Activated CD4-positive, alpha-beta T cell treated with anti-CD3 and anti-CD28 coated beads for 36 hours (primary cell): ENCODE measurements around the gene SH2D3A. TPM values are rescaled to one million over a fixed set of nuclear protein-coding genes. Genes with fewer than 3 reads are reported as not detected.
"Not testable (repeated sequence)": the region's sequence is repeated elsewhere in the genome, so short reads cannot be mapped to it uniquely, and the experiment has no call there.

Experiments
- ATAC-seq: fragments of 200-7000 bp; cut with Tn5 transposase; one replicate; pipeline ENCODE4 v1.10.0; 2021; ENCODE audit warnings: mild to moderate bottlenecking, moderate library complexity
- CTCF ChIA-PET: fragments of 350-600 bp; sonication (Branson Sonifier 250); formaldehyde crosslinking; loops from one replicate; lab custom pipeline; 2021; ENCODE audit warnings: antibody characterized with exemption; lab: Charles Lee
- POLR2A ChIA-PET: fragments of 350-600 bp; sonication (Branson Sonifier 250); formaldehyde crosslinking; loops from one replicate; lab custom pipeline; 2021; ENCODE audit warnings: antibody characterized with exemption, inconsistent platforms; lab: Charles Lee
- DNase-seq: peaks from one replicate; pipeline ENCODE4 v3.0.0-alpha.2; 2020
- H3K27ac Mint-ChIP-seq: one replicate; pipeline ENCODE4 v1.8.0; 2021; ENCODE audit warnings: mixed read lengths
- H3K27me3 Mint-ChIP-seq: one replicate; pipeline ENCODE4 v1.8.0; 2021; ENCODE audit warnings: mixed read lengths
- H3K36me3 Mint-ChIP-seq: one replicate; pipeline ENCODE4 v1.8.0; 2021; ENCODE audit warnings: low read depth, mixed read lengths
- H3K4me1 Mint-ChIP-seq: one replicate; pipeline ENCODE4 v1.8.0; 2021; ENCODE audit warnings: mixed read lengths
- H3K4me3 Mint-ChIP-seq: one replicate; pipeline ENCODE4 v1.8.0; 2021; ENCODE audit warnings: mild to moderate bottlenecking, moderate library complexity, mixed read lengths
- H3K9me3 Mint-ChIP-seq: one replicate; pipeline ENCODE4 v1.8.0; 2021; ENCODE audit warnings: low read depth, mixed read lengths
- intact Hi-C, 2 experiments: fragments of 100-400 bp; cut with DNase I in 1 of 2; cut with micrococcal nuclease in 1 of 2; formaldehyde crosslinking; loops; one replicate each; pipeline versions ENCODE4 v1.14.2 to v1.15.1; 2022 to 2024; cut with DNase I, micrococcal nuclease
- total RNA-seq, 2 experiments: library from RNA; stranded (reverse); gene quantifications; one replicate each; pipeline ENCODE4 v1.2.3, GENCODE V29; 2021

SH2D3A gene
- total RNA-seq, 2 experiments from 2014 or later, result 20.7 to 23.2 TPM

- H3K27ac Mint-ChIP-seq, result peak overlapping the region; percentile 88
Observed at GRCh38 chr19:6802336-6803035, 35.3 kb upstream of the SH2D3A start.

DNA sequence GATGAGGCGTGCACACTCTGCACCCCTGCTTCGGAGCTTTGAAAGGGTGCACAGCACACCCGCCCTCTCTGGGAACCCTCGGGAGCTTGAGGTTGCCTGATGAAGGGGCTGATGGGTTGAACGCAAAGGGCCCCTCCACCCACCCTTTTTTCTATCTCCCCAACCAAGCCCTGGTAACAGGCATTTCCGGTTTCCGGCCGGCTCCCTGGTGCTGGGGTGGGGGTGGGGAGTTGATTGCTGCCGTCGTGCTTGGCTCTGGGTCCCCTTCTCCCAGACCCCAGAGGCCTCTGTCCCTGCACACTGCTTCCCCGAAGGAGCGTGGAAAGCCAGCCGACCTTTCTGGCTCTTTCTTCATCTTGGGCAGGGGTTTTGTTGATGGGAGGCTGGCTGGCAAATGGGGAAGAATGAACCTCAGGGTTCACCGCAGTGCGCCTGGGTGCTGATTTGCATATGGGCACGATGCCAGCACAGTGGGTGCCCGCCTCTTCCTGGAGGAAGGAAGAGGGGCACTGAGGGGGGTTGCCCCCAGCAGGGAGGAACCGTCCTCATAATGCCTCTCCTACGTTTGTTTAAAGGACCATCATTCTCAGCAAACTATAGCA lies 34.4 kb upstream of the SH2D3A start:
- Mint-ChIP-seq H3K36me3 (peaks cover 29% of the 10 kb centered on the region), H3K4me1 (peaks cover 72% of the 10 kb centered on the region), H3K4me3 (peak overlapping the region; percentile 82), H3K9me3 (no peaks in the 10 kb centered on the region), H3K27me3 (no peaks in the 10 kb centered on the region), H3K27ac (peak overlapping the region; percentile 98)
- DNase-seq (peak; percentile 90), ATAC-seq (peak; percentile 75)
- intact Hi-C loops, result loop anchor here (1.0 to 2.0 kb wide), 11 partner anchors 13 to 428 kb away; partner anchors contain the start of genes GPR108 (in 2 of the 2), SH2D3A (in 2 of the 2) and VAV1 (in 1 of the 2)
- POLR2A ChIA-PET, result interaction anchor here (0.6 to 2.0 kb wide), 5 partner anchors 11 to 42 kb away, joined by 3 to 18 read pairs (median 3); partner anchors contain the start of gene VAV1
- CTCF ChIA-PET, result interaction anchor here (0.6 to 2.1 kb wide), 7 partner anchors 10 to 285 kb away, joined by 3 to 11 read pairs (median 4); partner anchors contain the start of gene VAV1

More at GRCh38 chr19:6802336-6803035, 35.3 kb upstream of the SH2D3A start:
- Mint-ChIP-seq H3K27me3 (no peaks in the 10 kb centered on the region), H3K36me3 (peaks cover 32% of the 10 kb centered on the region), H3K4me1 (peaks cover 71% of the 10 kb centered on the region), H3K4me3 (peak overlapping the region; percentile 82), H3K9me3 (no peaks in the 10 kb centered on the region)
- DNase-seq (peak; percentile 83), ATAC-seq (peak; percentile 50)
- ChIA-PET CTCF (interaction anchor here (0.5 to 2.8 kb wide), 12 partner anchors 10 to 1410 kb away, joined by 3 to 13 read pairs (median 3); partner anchors contain the start of gene VAV1), POLR2A (interaction anchor here (0.6 to 1.1 kb wide), 2 partner anchors 25 to 30 kb away, joined by 3 to 4 read pairs; partner anchors contain the start of gene VAV1)
- intact Hi-C loops, result loop anchor here (1.0 to 2.0 kb wide), 3 partner anchors 36 to 128 kb away; partner anchors contain the start of gene SH2D3A (in 1 of the 2)

- Mint-ChIP-seq H3K9me3 (no peaks in the 10 kb centered on the region), H3K27ac (peak overlapping the region; percentile 98), H3K36me3 (peaks cover 29% of the 10 kb centered on the region), H3K4me1 (peaks cover 74% of the 10 kb centered on the region), H3K4me3 (peak overlapping the region; percentile 82), H3K27me3 (no peaks in the 10 kb centered on the region)
- DNase-seq (peak; percentile 32), ATAC-seq (peak; percentile 23)
- CTCF ChIA-PET, result interaction anchor here (0.6 to 2.1 kb wide), 6 partner anchors 13 to 284 kb away, joined by 3 to 11 read pairs (median 6); partner anchors contain the start of gene VAV1
- POLR2A ChIA-PET, result interaction anchor here (0.7 to 2.0 kb wide), 4 partner anchors 11 to 28 kb away, joined by 3 to 18 read pairs (median 3); partner anchors contain the start of gene VAV1
- intact Hi-C loops, result loop anchor here (1.0 to 2.0 kb wide), 8 partner anchors 13 to 428 kb away; partner anchors contain the start of genes GPR108 (in 2 of the 2), SH2D3A (in 1 of the 2) and VAV1 (in 1 of the 2)
Observed at GRCh38 chr19:6800991-6801484, 33.8 kb upstream of the SH2D3A start.

DNA sequence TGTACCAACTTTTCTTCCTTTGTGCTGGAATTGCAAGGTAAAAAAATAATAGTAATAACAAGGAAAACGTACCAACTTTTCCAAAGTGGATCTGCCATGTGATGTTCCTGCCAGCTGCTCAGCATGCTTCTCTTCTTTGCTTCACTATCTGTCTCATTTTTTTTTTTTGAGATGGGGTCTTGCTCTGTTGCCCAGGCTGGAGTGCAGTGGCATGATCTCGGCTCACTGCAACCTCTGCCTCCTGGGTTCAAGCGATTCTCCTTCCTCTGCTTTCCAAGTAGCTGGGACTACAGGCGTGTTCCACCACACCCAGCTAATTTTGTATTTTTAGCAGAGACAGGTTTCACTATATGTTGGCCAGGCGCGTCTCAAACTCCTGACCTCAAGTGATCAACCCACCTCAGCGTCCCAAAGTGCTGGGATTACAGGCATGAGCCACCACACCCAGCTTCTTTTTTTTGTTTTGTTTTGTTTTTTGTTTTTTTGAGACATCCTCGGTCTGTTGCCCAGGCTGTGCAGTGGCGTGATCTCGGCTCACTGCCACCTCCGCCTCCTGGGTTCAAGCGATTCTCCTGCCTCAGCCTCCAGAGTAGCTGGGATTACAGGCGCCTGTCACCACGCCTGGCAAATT lies 33.0 kb upstream of the SH2D3A start:
- H3K27ac Mint-ChIP-seq, result peak overlapping the region; percentile 98
- H3K4me1 Mint-ChIP-seq, result peaks cover 76% of the 10 kb centered on the region
- CTCF ChIA-PET, result interaction anchor here (0.9 to 2.1 kb wide), 5 partner anchors 13 to 284 kb away, joined by 3 to 11 read pairs (median 7); partner anchors contain the start of gene VAV1
- POLR2A ChIA-PET, result interaction anchor here (0.7 to 2.0 kb wide), 5 partner anchors 12 to 27 kb away, joined by 3 to 18 read pairs (median 3); partner anchors contain the start of gene VAV1
- intact Hi-C loops, result loop anchor here in 1 of 2 experiments (2.0 kb wide), 1 partner anchor 63 kb away; the partner anchor contains the start of gene GPR108
- ATAC-seq, H3K27me3 Mint-ChIP-seq, H3K9me3 Mint-ChIP-seq: not testable (repeated sequence)
- DNase-seq, result peak; percentile 45
- H3K4me3 Mint-ChIP-seq, result peak overlapping the region; percentile 82
- peaks cover 35% of the 10 kb centered on the region for H3K36me3 Mint-ChIP-seq

- POLR2A ChIA-PET, result interaction anchor here (0.5 to 0.9 kb wide), 4 partner anchors 17 to 125 kb away, joined by 3 to 4 read pairs (median 3); no protein-coding TSS in a partner anchor
- peak overlapping the region; percentile 51 for H3K27ac Mint-ChIP-seq
- peaks cover 84% of the 10 kb centered on the region for H3K4me1 Mint-ChIP-seq
- H3K4me3 Mint-ChIP-seq, result no peak overlapping the region
- DNase-seq (peak; percentile 17), ATAC-seq (no peak)
- peaks cover 8% of the 10 kb centered on the region for H3K9me3 Mint-ChIP-seq
- CTCF ChIA-PET, result interaction anchor here (0.6 to 1.3 kb wide), 3 partner anchors 10 to 84 kb away, joined by 3 read pairs; no protein-coding TSS in a partner anchor
- no peaks in the 10 kb centered on the region for H3K27me3 Mint-ChIP-seq
- intact Hi-C loops, result no loop called here
- peaks cover 51% of the 10 kb centered on the region for H3K36me3 Mint-ChIP-seq
Observed at GRCh38 chr19:6797646-6798045, 30.4 kb upstream of the SH2D3A start.

DNA sequence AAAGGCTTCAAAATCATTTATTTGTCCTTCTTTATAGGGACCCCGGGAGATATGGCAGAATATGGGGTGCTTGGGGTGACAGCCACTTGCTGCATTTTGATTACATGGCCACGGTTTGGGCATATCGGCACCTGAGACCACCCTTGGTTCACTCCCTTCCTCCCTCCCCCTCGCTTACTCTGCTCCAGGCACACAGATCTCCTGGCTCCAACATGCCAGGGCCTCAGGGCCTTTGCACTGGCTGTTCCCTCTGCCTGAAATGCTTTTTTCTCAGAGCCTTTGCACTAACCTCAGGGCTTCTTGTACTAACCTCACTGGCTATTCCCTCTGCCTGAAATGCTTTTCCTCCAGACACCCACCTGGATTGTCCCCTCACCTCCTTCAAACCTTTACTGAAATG lies 29.0 kb upstream of the SH2D3A start:
- peaks cover 90% of the 10 kb centered on the region for H3K4me1 Mint-ChIP-seq

GRCh38 chr19:6794686-6795431 lies 27.6 kb upstream of the SH2D3A start:
- CTCF ChIA-PET, result interaction anchor here (0.7 to 1.0 kb wide), 2 partner anchors 19 to 22 kb away, joined by 3 to 4 read pairs; partner anchors contain the start of gene VAV1

More for the DNA sequence above, 29.0 kb upstream of the SH2D3A start:
- no peak overlapping the region for H3K4me3 Mint-ChIP-seq
- ATAC-seq (no peak), DNase-seq (no peak)
- ChIA-PET CTCF (no interaction called here), POLR2A (interaction anchor here (0.7 kb wide), 1 partner anchor 18 kb away, joined by 3 read pairs; no protein-coding TSS in a partner anchor)
- peak overlapping the region; percentile 8 for H3K27ac Mint-ChIP-seq
- H3K9me3 Mint-ChIP-seq, result peaks cover 8% of the 10 kb centered on the region
- H3K36me3 Mint-ChIP-seq, result peaks cover 64% of the 10 kb centered on the region
- no peaks in the 10 kb centered on the region for H3K27me3 Mint-ChIP-seq
- intact Hi-C loops, result no loop called here

DNA sequence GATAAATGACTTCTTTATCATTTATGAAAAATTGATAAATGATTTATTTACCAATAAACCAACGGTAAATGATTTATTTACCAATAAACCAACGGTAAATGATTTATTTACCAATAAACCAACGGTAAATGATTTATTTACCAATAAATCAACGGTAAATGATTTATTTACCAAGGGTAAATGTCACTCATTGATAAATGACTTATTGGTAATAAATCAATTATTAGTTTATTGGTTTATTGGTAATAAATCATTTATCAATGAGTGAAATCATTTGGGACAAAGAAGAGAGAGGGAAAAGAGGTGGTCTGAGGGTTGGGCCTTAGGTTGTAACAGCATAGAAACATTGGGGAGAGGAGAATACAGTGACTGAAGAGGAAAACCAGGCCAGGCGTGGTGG lies 26.7 kb upstream of the SH2D3A start:
- H3K9me3 Mint-ChIP-seq, result peaks cover 8% of the 10 kb centered on the region

More at GRCh38 chr19:6794686-6795431, 27.6 kb upstream of the SH2D3A start:
- Mint-ChIP-seq H3K4me1 (peaks cover 91% of the 10 kb centered on the region), H3K27ac (peak overlapping the region; percentile 41), H3K27me3 (no peaks in the 10 kb centered on the region), H3K9me3 (peaks cover 8% of the 10 kb centered on the region), H3K36me3 (peaks cover 69% of the 10 kb centered on the region), H3K4me3 (no peak overlapping the region)
- ATAC-seq, result peak; percentile 15
- POLR2A ChIA-PET, result no interaction called here
- intact Hi-C loops, result no loop called here
- no peak for DNase-seq

DNA sequence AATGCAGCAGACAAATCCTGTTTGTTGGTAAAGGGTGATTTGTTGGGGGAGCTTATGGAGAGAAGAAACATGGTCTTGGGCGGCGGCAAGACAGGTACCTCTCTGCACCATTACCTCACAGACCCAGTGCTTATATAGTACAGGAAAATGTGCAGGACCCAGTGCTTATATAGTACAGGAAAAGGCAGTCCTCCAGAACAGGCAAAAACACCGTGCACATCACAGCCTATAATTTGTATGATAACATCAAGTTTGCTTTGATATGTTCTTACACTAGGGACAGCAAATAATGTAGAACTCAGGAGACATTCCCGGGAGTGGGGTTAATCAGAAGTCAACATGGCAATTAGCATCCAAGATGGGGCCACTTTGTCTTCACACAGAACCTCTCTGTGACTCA lies 26.2 kb upstream of the SH2D3A start:
- intact Hi-C loops, result no loop called here
- Mint-ChIP-seq H3K4me1 (peaks cover 88% of the 10 kb centered on the region), H3K27ac (peak overlapping the region; percentile 14), H3K27me3 (no peaks in the 10 kb centered on the region), H3K9me3 (peaks cover 8% of the 10 kb centered on the region), H3K36me3 (peaks cover 63% of the 10 kb centered on the region), H3K4me3 (no peak overlapping the region)
- no peak for DNase-seq
- no peak for ATAC-seq
- CTCF ChIA-PET, result no interaction called here
- POLR2A ChIA-PET, result no interaction called here

More for the DNA sequence above, 26.7 kb upstream of the SH2D3A start:
- H3K4me3 Mint-ChIP-seq, result no peak overlapping the region
- DNase-seq (no peak), ATAC-seq (no peak)
- ChIA-PET CTCF (no interaction called here), POLR2A (no interaction called here)
- H3K36me3 Mint-ChIP-seq, result peaks cover 64% of the 10 kb centered on the region
- H3K4me1 Mint-ChIP-seq, result peaks cover 87% of the 10 kb centered on the region
- H3K27me3 Mint-ChIP-seq, result no peaks in the 10 kb centered on the region
- H3K27ac Mint-ChIP-seq, result peak overlapping the region; percentile 29
- intact Hi-C loops, result no loop called here
